ENCODE data around the gene PLA2G5. TPM values are rescaled to one million over a fixed set of nuclear protein-coding genes. Genes with fewer than 3 reads are reported as not detected.

Gene PLA2G5
- total RNA-seq, 1 experiment from 2014 or later, result not detected

DNA sequence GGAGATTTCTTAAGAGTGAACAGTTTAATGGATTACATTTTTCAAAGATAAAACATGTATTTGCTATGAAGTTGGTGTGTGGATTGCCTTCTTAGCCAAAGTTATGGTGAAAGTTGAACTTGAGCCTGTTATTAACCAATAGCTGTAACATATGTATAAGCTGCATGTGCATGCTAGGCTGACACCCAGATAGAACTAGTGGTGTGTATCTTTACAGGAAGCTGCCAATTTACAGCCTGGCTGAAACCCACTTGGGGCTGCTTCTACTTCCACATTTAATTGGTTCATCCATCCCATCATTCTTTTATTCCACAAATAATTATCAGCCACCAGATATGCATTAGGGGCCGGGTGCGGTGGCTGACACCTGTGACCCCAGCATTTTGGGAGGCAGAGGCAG, 3.3 kb downstream of the PLA2G5 start:
- Histone ChIP-seq H3F3A (ENCODE audit: insufficient read depth, low read depth) (no peaks in the 10 kb centered on the region), H2AFZ (no peak overlapping the region), H3K27ac (no peak overlapping the region), H3K4me3 (no peak overlapping the region), H3K9me3 (ENCODE audit: insufficient read depth, low read depth) (no peaks in the 10 kb centered on the region), H3K9me2 (ENCODE audit: insufficient read depth) (no peaks in the 10 kb centered on the region), H3K4me1 (replicated peaks; ENCODE audit: insufficient read depth) (no peaks in the 10 kb centered on the region), H3K36me3 (ENCODE audit: low read depth) (no peaks in the 10 kb centered on the region), H3K27me3 (ENCODE audit: insufficient read depth, low read depth) (no peaks in the 10 kb centered on the region), H3K79me2 (ENCODE audit: low read depth) (no peaks in the 10 kb centered on the region), H3K4me2 (no peak overlapping the region), H4K20me1 (ENCODE audit: insufficient read depth) (no peaks in the 10 kb centered on the region)
- TF ChIP-seq EZH2 (IDR thresholded peaks at IDR 0.05; ENCODE audit: low read depth), result no peak
- TF ChIP-seq, protein P1, sequence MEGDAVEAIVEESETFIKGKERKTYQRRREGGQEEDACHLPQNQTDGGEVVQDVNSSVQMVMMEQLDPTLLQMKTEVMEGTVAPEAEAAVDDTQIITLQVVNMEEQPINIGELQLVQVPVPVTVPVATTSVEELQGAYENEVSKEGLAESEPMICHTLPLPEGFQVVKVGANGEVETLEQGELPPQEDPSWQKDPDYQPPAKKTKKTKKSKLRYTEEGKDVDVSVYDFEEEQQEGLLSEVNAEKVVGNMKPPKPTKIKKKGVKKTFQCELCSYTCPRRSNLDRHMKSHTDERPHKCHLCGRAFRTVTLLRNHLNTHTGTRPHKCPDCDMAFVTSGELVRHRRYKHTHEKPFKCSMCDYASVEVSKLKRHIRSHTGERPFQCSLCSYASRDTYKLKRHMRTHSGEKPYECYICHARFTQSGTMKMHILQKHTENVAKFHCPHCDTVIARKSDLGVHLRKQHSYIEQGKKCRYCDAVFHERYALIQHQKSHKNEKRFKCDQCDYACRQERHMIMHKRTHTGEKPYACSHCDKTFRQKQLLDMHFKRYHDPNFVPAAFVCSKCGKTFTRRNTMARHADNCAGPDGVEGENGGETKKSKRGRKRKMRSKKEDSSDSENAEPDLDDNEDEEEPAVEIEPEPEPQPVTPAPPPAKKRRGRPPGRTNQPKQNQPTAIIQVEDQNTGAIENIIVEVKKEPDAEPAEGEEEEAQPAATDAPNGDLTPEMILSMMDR (conservative IDR thresholded peaks at IDR 0.05), result no peak
- DNase-seq, result no peak
- intact Hi-C loops (cut with micrococcal nuclease; ENCODE audit: unreplicated experiment), result no loop called here
- ChIA-PET POLR2A (ENCODE audit: unreplicated experiment) (no interaction called here), CTCF (no interaction called here)
- BruUV-seq (replicated peaks), result no TSS peak

GRCh38 chr1:20074055-20074724, 4.2 kb downstream of the PLA2G5 start:
- H4K20me1 ChIP-seq (ENCODE audit: insufficient read depth), result no peaks in the 10 kb centered on the region
- H2AFZ ChIP-seq, result no peak overlapping the region
- no peaks in the 10 kb centered on the region for H3K9me3 ChIP-seq (ENCODE audit: insufficient read depth, low read depth)
- no peaks in the 10 kb centered on the region for H3K4me1 ChIP-seq (replicated peaks; ENCODE audit: insufficient read depth)
- DNase-seq, result no peak
- TF ChIP-seq, protein P1 (conservative IDR thresholded peaks at IDR 0.05), result no peak
- TF ChIP-seq EZH2 (IDR thresholded peaks at IDR 0.05; ENCODE audit: low read depth), result no peak
- no peaks in the 10 kb centered on the region for H3K36me3 ChIP-seq (ENCODE audit: low read depth)
- no peak overlapping the region for H3K4me3 ChIP-seq
- no peaks in the 10 kb centered on the region for H3K9me2 ChIP-seq (ENCODE audit: insufficient read depth)
- no peak overlapping the region for H3K4me2 ChIP-seq
- no peak overlapping the region for H3K27ac ChIP-seq
- no peaks in the 10 kb centered on the region for H3K79me2 ChIP-seq (ENCODE audit: low read depth)
- ChIA-PET POLR2A (ENCODE audit: unreplicated experiment) (interaction anchor here (0.7 kb wide), 1 partner anchor 16 kb away, joined by 4 read pairs; no protein-coding TSS in a partner anchor), CTCF (no interaction called here)
- intact Hi-C loops (cut with micrococcal nuclease; ENCODE audit: unreplicated experiment), result no loop called here
- no peaks in the 10 kb centered on the region for H3K27me3 ChIP-seq (ENCODE audit: insufficient read depth, low read depth)
- no peaks in the 10 kb centered on the region for H3F3A ChIP-seq (ENCODE audit: insufficient read depth, low read depth)
- no TSS peak for BruUV-seq (replicated peaks)

DNA sequence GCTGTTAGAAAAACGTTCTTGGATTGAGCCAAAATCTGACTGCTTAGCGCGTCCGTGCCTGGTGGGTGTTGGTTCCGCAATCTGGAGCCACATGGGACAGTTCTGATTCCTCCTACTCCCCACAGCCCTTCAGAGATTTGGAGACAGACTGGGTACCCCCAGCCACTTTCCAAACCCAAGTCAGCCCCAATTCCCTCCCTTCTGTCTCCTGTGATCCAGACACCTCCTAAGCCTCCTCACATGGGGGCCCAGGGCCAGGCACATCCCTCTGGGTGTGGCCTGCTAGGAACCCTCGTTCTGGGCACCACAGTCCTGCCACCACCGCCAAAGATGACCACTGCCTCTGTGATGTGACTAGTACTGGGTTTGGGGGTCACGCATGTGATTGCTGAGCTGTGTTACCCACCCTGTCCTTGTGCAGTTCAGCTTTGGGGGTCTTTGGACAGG, 4.8 kb downstream of the PLA2G5 start:
- Histone ChIP-seq H3K27ac (no peak overlapping the region), H3K4me1 (replicated peaks; ENCODE audit: insufficient read depth) (no peaks in the 10 kb centered on the region), H3F3A (ENCODE audit: insufficient read depth, low read depth) (no peaks in the 10 kb centered on the region), H3K4me2 (no peak overlapping the region), H3K9me2 (ENCODE audit: insufficient read depth) (no peaks in the 10 kb centered on the region), H2AFZ (no peak overlapping the region), H3K36me3 (ENCODE audit: low read depth) (no peaks in the 10 kb centered on the region), H3K9me3 (ENCODE audit: insufficient read depth, low read depth) (no peaks in the 10 kb centered on the region), H4K20me1 (ENCODE audit: insufficient read depth) (no peaks in the 10 kb centered on the region), H3K27me3 (ENCODE audit: insufficient read depth, low read depth) (no peaks in the 10 kb centered on the region), H3K79me2 (ENCODE audit: low read depth) (no peaks in the 10 kb centered on the region), H3K4me3 (no peak overlapping the region)
- intact Hi-C loops (cut with micrococcal nuclease; ENCODE audit: unreplicated experiment), result no loop called here
- no peak for DNase-seq
- BruUV-seq (replicated peaks), result no TSS peak
- POLR2A ChIA-PET (ENCODE audit: unreplicated experiment), result no interaction called here
- TF ChIP-seq, protein P1 (conservative IDR thresholded peaks at IDR 0.05), result no peak
- TF ChIP-seq EZH2 (IDR thresholded peaks at IDR 0.05; ENCODE audit: low read depth), result no peak
- CTCF ChIA-PET, result no interaction called here

Measured in PC-9 (cell line).